Progenitor cell of endocrine pancreas (in vitro differentiated cells): ENCODE measurements around the gene ZNF304. TPM values are rescaled to one million over a fixed set of nuclear protein-coding genes. Genes with fewer than 3 reads are reported as not detected.

Experiments used
- DNase-seq: peaks from one replicate; pipeline ENCODE4 v3.0.0; 2021; ENCODE audit warnings: low spot score; ENCODE audit not compliant: unreplicated experiment
- H3K27ac Mint-ChIP-seq: 2 replicates; pipeline ENCODE4 v1.8.0; 2021; ENCODE audit warnings: mild to moderate bottlenecking, moderate library complexity, mixed read lengths
- H3K27me3 Mint-ChIP-seq: 2 replicates; pipeline ENCODE4 v1.8.0; 2021; ENCODE audit warnings: mixed read lengths
- H3K36me3 Mint-ChIP-seq: 2 replicates; pipeline ENCODE4 v1.8.0; 2022; ENCODE audit warnings: mixed read lengths; ENCODE audit not compliant: insufficient read depth
- H3K4me1 Mint-ChIP-seq: 2 replicates; pipeline ENCODE4 v1.8.0; 2021; ENCODE audit warnings: low read depth, mixed read lengths
- H3K4me3 Mint-ChIP-seq: 2 replicates; pipeline ENCODE4 v1.8.0; 2021; ENCODE audit warnings: low read depth, mild to moderate bottlenecking, moderate library complexity, mixed read lengths
- H3K9me3 Mint-ChIP-seq: 2 replicates; pipeline ENCODE4 v1.8.0; 2021; ENCODE audit warnings: low read depth, mixed read lengths
- total RNA-seq: library from RNA; stranded (reverse); gene quantifications from 2 replicates; pipeline ENCODE4 v1.2.1, GENCODE V29; 2021
- TF ChIP-seq, protein P1 (sequence below): fragments of 200-600 bp; sonication (generic); IDR thresholded peaks from one replicate; pipeline ENCODE4 v1.5.0; 2021; ENCODE audit warnings: antibody characterized with exemption, mild to moderate bottlenecking; ENCODE audit not compliant: unreplicated experiment

Gene ZNF304
- total RNA-seq, 1 donor from 2014 or later: 11.8 TPM

DNA sequence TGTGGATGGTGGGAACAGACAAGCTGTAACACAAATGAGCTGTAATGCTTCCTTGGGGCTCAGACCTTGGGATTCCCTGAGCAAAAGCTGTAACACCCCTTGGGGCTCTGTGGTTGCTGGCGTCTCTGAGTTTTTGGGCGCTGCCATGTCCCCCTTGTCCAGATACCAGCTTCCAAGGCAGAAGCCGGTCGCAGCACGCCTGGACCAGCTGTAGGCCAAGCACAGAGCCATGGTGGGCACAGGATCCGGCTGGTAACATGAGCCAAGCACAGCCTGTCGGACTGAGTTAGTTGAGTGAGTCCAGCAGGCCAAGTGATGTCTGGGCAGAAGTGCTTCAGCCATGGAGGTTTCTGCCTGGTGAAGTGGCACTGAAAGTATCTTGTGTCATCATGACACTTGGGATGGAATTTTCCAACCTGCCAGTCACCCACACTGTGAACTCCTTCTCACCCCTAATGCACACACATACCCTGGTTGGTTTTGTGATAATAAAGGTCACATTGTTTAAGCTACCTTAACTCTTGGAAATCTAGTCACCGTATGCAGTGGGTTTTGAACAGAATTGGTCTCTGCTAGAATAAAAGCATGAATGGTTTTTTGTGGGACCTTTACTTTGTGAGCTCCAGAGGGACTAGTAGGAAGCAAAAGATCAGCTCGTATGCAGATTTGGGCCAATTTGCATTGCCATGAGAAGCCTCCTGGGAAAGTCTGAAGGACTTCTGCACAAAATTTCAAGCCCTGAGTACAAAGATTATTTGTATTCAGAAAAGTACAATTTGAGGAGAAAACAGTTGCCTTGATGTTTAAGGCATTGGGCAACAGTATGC is 52.9 kb downstream of the ZNF304 start:
- Mint-ChIP-seq H3K27me3 (no peaks in the 10 kb centered on the region), H3K4me1 (peaks cover 1% of the 10 kb centered on the region)
- TF ChIP-seq, protein P1, sequence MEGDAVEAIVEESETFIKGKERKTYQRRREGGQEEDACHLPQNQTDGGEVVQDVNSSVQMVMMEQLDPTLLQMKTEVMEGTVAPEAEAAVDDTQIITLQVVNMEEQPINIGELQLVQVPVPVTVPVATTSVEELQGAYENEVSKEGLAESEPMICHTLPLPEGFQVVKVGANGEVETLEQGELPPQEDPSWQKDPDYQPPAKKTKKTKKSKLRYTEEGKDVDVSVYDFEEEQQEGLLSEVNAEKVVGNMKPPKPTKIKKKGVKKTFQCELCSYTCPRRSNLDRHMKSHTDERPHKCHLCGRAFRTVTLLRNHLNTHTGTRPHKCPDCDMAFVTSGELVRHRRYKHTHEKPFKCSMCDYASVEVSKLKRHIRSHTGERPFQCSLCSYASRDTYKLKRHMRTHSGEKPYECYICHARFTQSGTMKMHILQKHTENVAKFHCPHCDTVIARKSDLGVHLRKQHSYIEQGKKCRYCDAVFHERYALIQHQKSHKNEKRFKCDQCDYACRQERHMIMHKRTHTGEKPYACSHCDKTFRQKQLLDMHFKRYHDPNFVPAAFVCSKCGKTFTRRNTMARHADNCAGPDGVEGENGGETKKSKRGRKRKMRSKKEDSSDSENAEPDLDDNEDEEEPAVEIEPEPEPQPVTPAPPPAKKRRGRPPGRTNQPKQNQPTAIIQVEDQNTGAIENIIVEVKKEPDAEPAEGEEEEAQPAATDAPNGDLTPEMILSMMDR: no peak

DNA sequence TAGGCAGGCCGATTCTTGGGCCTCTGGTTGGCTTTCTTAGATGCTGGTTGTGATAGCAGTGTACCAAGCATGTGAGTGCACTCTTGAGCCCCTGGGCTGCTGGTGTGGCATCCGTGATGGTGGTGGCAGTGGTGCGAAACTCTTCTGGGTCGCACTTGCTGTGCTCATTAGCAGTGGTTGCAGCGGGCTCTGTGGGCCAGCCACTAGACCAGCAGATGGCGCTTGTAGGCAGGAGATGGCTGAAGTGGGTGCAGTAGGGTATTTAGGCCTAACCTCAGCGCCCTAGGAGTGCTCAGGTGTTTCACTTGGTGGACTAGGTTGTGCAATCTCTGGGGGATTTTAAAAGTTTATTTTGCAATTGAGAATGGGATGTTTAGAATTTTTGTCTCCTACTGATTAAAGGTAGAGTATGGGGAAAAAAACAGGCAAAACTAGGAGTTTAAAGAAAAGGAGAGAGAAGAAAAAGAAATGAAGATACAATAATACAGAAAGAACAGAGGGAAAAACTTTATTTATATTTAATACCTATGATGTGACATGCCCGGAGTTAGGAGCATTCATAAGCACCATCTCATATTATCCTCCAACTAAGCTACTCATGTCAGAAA is 55.5 kb downstream of the ZNF304 start:
- no peak overlapping the region for H3K4me3 Mint-ChIP-seq
- TF ChIP-seq, protein P1: peak; percentile 82

More for the DNA sequence above, 52.9 kb downstream of the ZNF304 start:
- Mint-ChIP-seq H3K9me3 (peaks cover 25% of the 10 kb centered on the region), H3K36me3 (peaks cover 30% of the 10 kb centered on the region), H3K27ac (no peak overlapping the region), H3K4me3 (no peak overlapping the region)
- no peak for DNase-seq

More for the DNA sequence above, 55.5 kb downstream of the ZNF304 start:
- Mint-ChIP-seq H3K27ac (no peak overlapping the region), H3K36me3 (peaks cover 8% of the 10 kb centered on the region), H3K4me1 (peaks cover 8% of the 10 kb centered on the region), H3K27me3 (no peaks in the 10 kb centered on the region), H3K9me3 (peaks cover 6% of the 10 kb centered on the region)
- peak; percentile 62 for DNase-seq

Other genes starting within 250 kb of the ZNF304 start
- not detected in 2 replicates for gene USP29, start 231.3 kb upstream of the ZNF304 start, total RNA-seq
- not detected in 2 replicates for gene ZIM3, start 206.1 kb upstream of the ZNF304 start, total RNA-seq
- not detected in 2 replicates for gene DUXA, start 183.8 kb upstream of the ZNF304 start, total RNA-seq
- gene ZNF264, start 159.8 kb upstream of the ZNF304 start, total RNA-seq: 35.7 and 40.2 TPM in 2 replicates
- gene AURKC, start 120.2 kb upstream of the ZNF304 start, total RNA-seq: 0.89 and 1.6 TPM in 2 replicates
- gene ZNF805, start 110.6 kb upstream of the ZNF304 start, total RNA-seq: 15.6 and 16.3 TPM in 2 replicates
- 58.3 and 61.3 TPM in 2 replicates for gene ZNF460, start 70.8 kb upstream of the ZNF304 start, total RNA-seq
- gene ZNF543, start 30.8 kb upstream of the ZNF304 start, total RNA-seq: 10.1 and 10.5 TPM in 2 replicates
- 12.9 and 13.9 TPM in 2 replicates for gene TRAPPC2B, start 12.3 kb downstream of the ZNF304 start, total RNA-seq
- gene ZNF547, start 12.3 kb downstream of the ZNF304 start, total RNA-seq: 5.7 and 6.1 TPM in 2 replicates
- 30.7 and 31.9 TPM in 2 replicates for gene ZNF548, start 38.6 kb downstream of the ZNF304 start, total RNA-seq
- gene ZNF17, start 59.9 kb downstream of the ZNF304 start, total RNA-seq: 14.7 and 17.7 TPM in 2 replicates
- 25.1 and 32.7 TPM in 2 replicates for gene ZNF749, start 84.1 kb downstream of the ZNF304 start, total RNA-seq
- gene VN1R1, start 105.9 kb downstream of the ZNF304 start, total RNA-seq: 0.64 and 0.84 TPM in 2 replicates
- 7.3 and 10.1 TPM in 2 replicates for gene ZNF772, start 126.3 kb downstream of the ZNF304 start, total RNA-seq
- 20.3 and 23.4 TPM in 2 replicates for gene ZNF419, start 136.5 kb downstream of the ZNF304 start, total RNA-seq
- 8.4 and 8.7 TPM in 2 replicates for gene ZNF773, start 148.7 kb downstream of the ZNF304 start, total RNA-seq
- 11.5 and 11.6 TPM in 2 replicates for gene ZNF549, start 176.1 kb downstream of the ZNF304 start, total RNA-seq
- 15.7 and 15.9 TPM in 2 replicates for gene ZNF550, start 208.6 kb downstream of the ZNF304 start, total RNA-seq
- gene ZNF416, start 227.6 kb downstream of the ZNF304 start, total RNA-seq: 7.2 and 8.6 TPM in 2 replicates
- gene ZIK1, start 232.9 kb downstream of the ZNF304 start, total RNA-seq: 12.9 and 13.7 TPM in 2 replicates
- gene ZNF530, start 248.6 kb downstream of the ZNF304 start, total RNA-seq: 4.4 and 4.9 TPM in 2 replicates